OCI-LY7 (cell line): ENCODE data around the gene GFRA3.

Experiments used
- EZH2phosphoT487 ChIP-seq: fragments of 200-600 bp; sonication (generic); IDR thresholded peaks from 2 replicates; pipeline ENCODE4 v1.6.1; 2018; ENCODE audit warnings: low read depth, borderline replicate concordance, mild to moderate bottlenecking, mixed run types, antibody characterized with exemption, low read length, moderate library complexity, mixed read lengths
- TF ChIP-seq, protein P1 (sequence below): fragments of 200-600 bp; sonication (generic); conservative IDR thresholded peaks from 2 replicates; pipeline ENCODE4 v1.5.1; 2014; ENCODE audit warnings: mild to moderate bottlenecking, antibody characterized with exemption, low read length, moderate library complexity, mixed read lengths

DNA sequence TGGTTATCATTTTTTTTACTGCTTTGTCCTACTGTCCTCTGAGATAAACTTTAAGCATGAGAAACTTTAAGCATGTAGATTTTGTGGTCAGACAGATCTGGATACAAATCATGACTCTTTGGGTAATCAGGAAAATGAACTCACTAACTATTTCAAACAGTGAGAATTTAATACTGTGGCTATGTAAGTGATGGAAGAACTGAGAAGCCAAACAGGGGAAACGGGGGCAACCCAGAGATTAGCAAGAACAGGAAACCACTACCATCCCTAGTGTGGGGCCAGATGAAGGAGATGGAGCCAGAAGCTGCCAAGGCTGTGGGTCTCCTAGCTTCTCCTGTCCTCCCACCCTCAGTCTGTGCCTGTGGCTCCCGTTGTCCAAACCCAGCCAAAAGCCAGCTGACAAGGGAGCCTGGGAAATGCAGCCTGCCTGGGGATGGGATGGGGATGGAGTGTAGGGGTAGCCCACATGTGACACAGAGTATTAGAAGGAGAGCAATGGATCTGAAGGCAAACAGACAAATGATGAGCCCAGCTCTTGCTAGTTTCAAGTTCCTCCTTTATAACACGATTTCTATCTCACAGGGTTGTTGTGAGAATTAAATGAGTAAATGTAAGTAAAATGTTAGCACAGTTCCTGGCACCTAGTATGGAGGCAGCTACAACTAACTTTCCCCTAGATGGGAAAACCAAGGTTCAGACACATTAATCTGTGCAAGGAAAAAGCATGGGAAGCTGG, 33.6 kb downstream of the GFRA3 start:
- TF ChIP-seq, protein P1, sequence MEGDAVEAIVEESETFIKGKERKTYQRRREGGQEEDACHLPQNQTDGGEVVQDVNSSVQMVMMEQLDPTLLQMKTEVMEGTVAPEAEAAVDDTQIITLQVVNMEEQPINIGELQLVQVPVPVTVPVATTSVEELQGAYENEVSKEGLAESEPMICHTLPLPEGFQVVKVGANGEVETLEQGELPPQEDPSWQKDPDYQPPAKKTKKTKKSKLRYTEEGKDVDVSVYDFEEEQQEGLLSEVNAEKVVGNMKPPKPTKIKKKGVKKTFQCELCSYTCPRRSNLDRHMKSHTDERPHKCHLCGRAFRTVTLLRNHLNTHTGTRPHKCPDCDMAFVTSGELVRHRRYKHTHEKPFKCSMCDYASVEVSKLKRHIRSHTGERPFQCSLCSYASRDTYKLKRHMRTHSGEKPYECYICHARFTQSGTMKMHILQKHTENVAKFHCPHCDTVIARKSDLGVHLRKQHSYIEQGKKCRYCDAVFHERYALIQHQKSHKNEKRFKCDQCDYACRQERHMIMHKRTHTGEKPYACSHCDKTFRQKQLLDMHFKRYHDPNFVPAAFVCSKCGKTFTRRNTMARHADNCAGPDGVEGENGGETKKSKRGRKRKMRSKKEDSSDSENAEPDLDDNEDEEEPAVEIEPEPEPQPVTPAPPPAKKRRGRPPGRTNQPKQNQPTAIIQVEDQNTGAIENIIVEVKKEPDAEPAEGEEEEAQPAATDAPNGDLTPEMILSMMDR, result no peak
- no peak for TF ChIP-seq EZH2phosphoT487
